Type B pancreatic cell (in vitro differentiated cells): Measurements from ENCODE around the gene TIAL1. TPM values are rescaled to one million over a fixed set of nuclear protein-coding genes. Genes with fewer than 3 reads are reported as not detected.

Experiments used
- DNase-seq: peaks from one replicate; pipeline ENCODE4 v3.0.0; 2021; ENCODE audit warnings: mixed read lengths; ENCODE audit not compliant: unreplicated experiment; ENCODE audit errors: extremely low spot score
- H3K27ac Mint-ChIP-seq: 2 replicates; pipeline ENCODE4 v1.8.0; 2021; ENCODE audit warnings: mild to moderate bottlenecking, mixed read lengths
- H3K27me3 Mint-ChIP-seq: 2 replicates; pipeline ENCODE4 v1.8.0; 2021; ENCODE audit warnings: mixed read lengths
- H3K36me3 Mint-ChIP-seq: 2 replicates; pipeline ENCODE4 v1.8.0; 2021; ENCODE audit warnings: mixed read lengths
- H3K4me1 Mint-ChIP-seq: one replicate; pipeline ENCODE4 v1.8.0; 2021; ENCODE audit warnings: mixed read lengths; ENCODE audit not compliant: unreplicated experiment
- H3K4me3 Mint-ChIP-seq: 2 replicates; pipeline ENCODE4 v1.8.0; 2021; ENCODE audit warnings: mild to moderate bottlenecking, mixed read lengths
- H3K9me3 Mint-ChIP-seq: 2 replicates; pipeline ENCODE4 v1.8.0; 2021; ENCODE audit warnings: mixed read lengths
- CTCF ChIP-seq: fragments of 200-600 bp; sonication (generic); conservative IDR thresholded peaks from 2 replicates; pipeline ENCODE4 v1.5.0; 2021; ENCODE audit warnings: antibody characterized with exemption, mild to moderate bottlenecking
- total RNA-seq: library from RNA; stranded (reverse); gene quantifications from 2 replicates; pipeline ENCODE4 v1.2.1, GENCODE V29; 2021; ENCODE audit warnings: low replicate concordance

Gene TIAL1
- total RNA-seq, 1 donor from 2014 or later, result 153 TPM

- Mint-ChIP-seq H3K9me3 (no peaks in the 10 kb centered on the region), H3K4me3 (no peak overlapping the region), H3K27me3 (no peaks in the 10 kb centered on the region), H3K27ac (no peak overlapping the region), H3K36me3 (no peaks in the 10 kb centered on the region), H3K4me1 (peaks cover 9% of the 10 kb centered on the region)
- no peak for DNase-seq
- TF ChIP-seq CTCF, result no peak
Measured at GRCh38 chr10:119642556-119643111, 45.9 kb upstream of the TIAL1 start.

- TF ChIP-seq CTCF, result no peak
- Mint-ChIP-seq H3K4me3 (no peak overlapping the region), H3K27me3 (no peaks in the 10 kb centered on the region), H3K36me3 (no peaks in the 10 kb centered on the region), H3K9me3 (no peaks in the 10 kb centered on the region), H3K27ac (no peak overlapping the region), H3K4me1 (peaks cover 9% of the 10 kb centered on the region)
- DNase-seq, result no peak
Measured at GRCh38 chr10:119640875-119641526, 44.2 kb upstream of the TIAL1 start.

GRCh38 chr10:119640384-119640783 lies 43.6 kb upstream of the TIAL1 start:
- H3K4me3 Mint-ChIP-seq, result no peak overlapping the region
- H3K36me3 Mint-ChIP-seq, result no peaks in the 10 kb centered on the region
- no peak for TF ChIP-seq CTCF
- no peak overlapping the region for H3K27ac Mint-ChIP-seq
- no peak for DNase-seq
- no peaks in the 10 kb centered on the region for H3K27me3 Mint-ChIP-seq
- no peaks in the 10 kb centered on the region for H3K9me3 Mint-ChIP-seq
- H3K4me1 Mint-ChIP-seq, result peaks cover 9% of the 10 kb centered on the region

- Mint-ChIP-seq H3K36me3 (no peaks in the 10 kb centered on the region), H3K4me3 (no peak overlapping the region)
- DNase-seq, result no peak
Measured at GRCh38 chr10:119638982-119639381, 42.2 kb upstream of the TIAL1 start.

GRCh38 chr10:119637631-119638030 lies 40.9 kb upstream of the TIAL1 start:
- no peak overlapping the region for H3K4me3 Mint-ChIP-seq
- H3K27ac Mint-ChIP-seq, result no peak overlapping the region
- no peaks in the 10 kb centered on the region for H3K36me3 Mint-ChIP-seq
- H3K9me3 Mint-ChIP-seq, result no peaks in the 10 kb centered on the region
- TF ChIP-seq CTCF, result no peak
- no peaks in the 10 kb centered on the region for H3K4me1 Mint-ChIP-seq
- DNase-seq, result no peak
- H3K27me3 Mint-ChIP-seq, result no peaks in the 10 kb centered on the region

More at GRCh38 chr10:119638982-119639381, 42.2 kb upstream of the TIAL1 start:
- peaks cover 9% of the 10 kb centered on the region for H3K4me1 Mint-ChIP-seq
- no peaks in the 10 kb centered on the region for H3K9me3 Mint-ChIP-seq
- H3K27ac Mint-ChIP-seq, result no peak overlapping the region
- TF ChIP-seq CTCF, result no peak
- H3K27me3 Mint-ChIP-seq, result no peaks in the 10 kb centered on the region
